RWPE2 (cell line): Measurements from ENCODE around the gene CRTC1.

Experiments used
- ATAC-seq: fragments of 200-7000 bp; cut with Tn5 transposase; 3 replicates; pipeline ENCODE4 v1.9.1; 2021; ENCODE audit warnings: low read depth
- DNase-seq: peaks from one replicate; pipeline ENCODE4 v3.0.0-alpha.2; 2020; ENCODE audit warnings: low spot score
- H3K27ac ChIP-seq: fragments of 450-650 bp; 2 replicates; pipeline ENCODE4 v1.5.1; 2017; ENCODE audit warnings: mild to moderate bottlenecking; ENCODE audit not compliant: poor library complexity, severe bottlenecking
- H3K27me3 ChIP-seq: fragments of 250-450 bp; sonication (Bioruptor Pico); 2 replicates; pipeline ENCODE4 v1.5.1; 2021; ENCODE audit warnings: mild to moderate bottlenecking, moderate library complexity; ENCODE audit not compliant: insufficient read depth, poor library complexity, severe bottlenecking
- H3K36me3 ChIP-seq: fragments of 250-450 bp; sonication (Bioruptor Pico); 2 replicates; pipeline ENCODE4 v1.5.1; 2020; ENCODE audit warnings: low read depth, mild to moderate bottlenecking, moderate library complexity
- H3K4me1 ChIP-seq: fragments of 250-450 bp; sonication (Bioruptor Pico); 2 replicates; pipeline ENCODE4 v1.5.1; 2021; ENCODE audit warnings: mild to moderate bottlenecking, moderate library complexity; ENCODE audit not compliant: insufficient read depth, poor library complexity, severe bottlenecking
- H3K4me3 ChIP-seq: fragments of 250-450 bp; sonication (Bioruptor Pico); 2 replicates; pipeline ENCODE4 v1.5.1; 2021; ENCODE audit warnings: mild to moderate bottlenecking, moderate library complexity; ENCODE audit not compliant: severe bottlenecking
- H3K9me3 ChIP-seq: fragments of 250-450 bp; sonication (Bioruptor Pico); 2 replicates; pipeline ENCODE4 v1.5.1; 2021; ENCODE audit warnings: mild to moderate bottlenecking, moderate library complexity; ENCODE audit not compliant: severe bottlenecking
- TF ChIP-seq, protein P1 (sequence below): fragments of 450-650 bp; IDR thresholded peaks from one replicate; pipeline ENCODE4 v1.5.1; 2017; ENCODE audit warnings: mild to moderate bottlenecking, moderate library complexity; ENCODE audit not compliant: poor library complexity, severe bottlenecking

The CRTC1 gene

GRCh38 chr19:18711893-18712292 is 28.4 kb downstream of the CRTC1 start:
- TF ChIP-seq, protein P1, sequence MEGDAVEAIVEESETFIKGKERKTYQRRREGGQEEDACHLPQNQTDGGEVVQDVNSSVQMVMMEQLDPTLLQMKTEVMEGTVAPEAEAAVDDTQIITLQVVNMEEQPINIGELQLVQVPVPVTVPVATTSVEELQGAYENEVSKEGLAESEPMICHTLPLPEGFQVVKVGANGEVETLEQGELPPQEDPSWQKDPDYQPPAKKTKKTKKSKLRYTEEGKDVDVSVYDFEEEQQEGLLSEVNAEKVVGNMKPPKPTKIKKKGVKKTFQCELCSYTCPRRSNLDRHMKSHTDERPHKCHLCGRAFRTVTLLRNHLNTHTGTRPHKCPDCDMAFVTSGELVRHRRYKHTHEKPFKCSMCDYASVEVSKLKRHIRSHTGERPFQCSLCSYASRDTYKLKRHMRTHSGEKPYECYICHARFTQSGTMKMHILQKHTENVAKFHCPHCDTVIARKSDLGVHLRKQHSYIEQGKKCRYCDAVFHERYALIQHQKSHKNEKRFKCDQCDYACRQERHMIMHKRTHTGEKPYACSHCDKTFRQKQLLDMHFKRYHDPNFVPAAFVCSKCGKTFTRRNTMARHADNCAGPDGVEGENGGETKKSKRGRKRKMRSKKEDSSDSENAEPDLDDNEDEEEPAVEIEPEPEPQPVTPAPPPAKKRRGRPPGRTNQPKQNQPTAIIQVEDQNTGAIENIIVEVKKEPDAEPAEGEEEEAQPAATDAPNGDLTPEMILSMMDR, result no peak
- no peaks in the 10 kb centered on the region for H3K27me3 ChIP-seq
- no peaks in the 10 kb centered on the region for H3K36me3 ChIP-seq
- no peak for ATAC-seq
- no peak overlapping the region for H3K27ac ChIP-seq
- H3K9me3 ChIP-seq, result no peaks in the 10 kb centered on the region
- H3K4me3 ChIP-seq, result no peak overlapping the region
- no peak for DNase-seq
- H3K4me1 ChIP-seq, result no peaks in the 10 kb centered on the region

GRCh38 chr19:18712981-18713380 is 29.5 kb downstream of the CRTC1 start:
- Histone ChIP-seq H3K4me1 (no peaks in the 10 kb centered on the region), H3K9me3 (no peaks in the 10 kb centered on the region), H3K36me3 (no peaks in the 10 kb centered on the region), H3K4me3 (no peak overlapping the region), H3K27me3 (no peaks in the 10 kb centered on the region), H3K27ac (no peak overlapping the region)
- ATAC-seq, result no peak
- no peak for DNase-seq
- TF ChIP-seq, protein P1, result no peak

GRCh38 chr19:18713550-18714117 is 30.2 kb downstream of the CRTC1 start:
- Histone ChIP-seq H3K9me3 (no peaks in the 10 kb centered on the region), H3K4me3 (no peak overlapping the region), H3K27ac (no peak overlapping the region), H3K36me3 (no peaks in the 10 kb centered on the region), H3K27me3 (no peaks in the 10 kb centered on the region), H3K4me1 (no peaks in the 10 kb centered on the region)
- no peak for ATAC-seq
- no peak for DNase-seq
- TF ChIP-seq, protein P1, result no peak

DNA sequence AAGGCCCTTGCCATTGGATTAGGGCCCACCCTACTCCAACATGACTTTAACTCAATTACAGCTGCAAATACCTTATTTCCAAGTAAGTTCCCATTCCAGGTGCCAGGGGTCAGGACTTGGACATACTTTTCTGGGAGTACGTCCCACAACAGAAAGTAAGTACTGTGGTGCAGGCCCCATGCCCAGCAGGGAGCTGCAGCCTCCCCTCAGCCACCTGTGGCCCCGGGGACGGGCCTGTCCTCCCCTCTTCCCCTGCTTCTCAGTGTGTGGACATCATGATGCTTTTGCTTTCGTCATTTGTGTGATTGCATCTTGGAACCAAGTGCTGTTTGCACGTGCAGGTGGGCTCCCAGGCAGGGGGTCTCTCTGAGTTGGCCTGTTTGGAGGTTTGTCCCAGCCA is 31.9 kb downstream of the CRTC1 start:
- no peak for ATAC-seq
- TF ChIP-seq, protein P1, result no peak
- no peak overlapping the region for H3K27ac ChIP-seq

DNA sequence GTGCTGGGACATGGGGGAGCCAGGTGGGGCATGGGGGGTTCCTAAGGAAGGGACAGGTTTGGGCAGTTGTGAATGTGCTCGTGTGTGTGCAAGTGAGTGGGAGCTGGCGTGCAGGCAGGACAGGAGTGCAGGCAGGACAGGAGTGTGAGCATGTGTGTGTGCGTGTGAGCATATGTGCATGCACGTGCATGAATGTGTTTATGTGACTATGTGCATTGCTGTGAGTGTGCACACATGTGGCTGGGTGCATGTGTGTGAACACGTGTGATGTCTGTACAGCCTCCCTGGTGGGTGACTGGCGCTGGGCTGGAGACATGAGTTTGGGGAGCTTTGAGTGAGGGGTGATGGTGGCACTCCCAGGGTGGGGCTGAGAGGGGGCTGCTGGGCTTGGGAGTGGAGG is 33.4 kb downstream of the CRTC1 start:
- Histone ChIP-seq H3K27me3 (no peaks in the 10 kb centered on the region), H3K36me3 (no peaks in the 10 kb centered on the region), H3K4me3 (no peak overlapping the region), H3K4me1 (no peaks in the 10 kb centered on the region), H3K9me3 (no peaks in the 10 kb centered on the region), H3K27ac (no peak overlapping the region)
- ATAC-seq, result no peak
- TF ChIP-seq, protein P1, result no peak
- no peak for DNase-seq

More for the DNA sequence above, 31.9 kb downstream of the CRTC1 start:
- no peaks in the 10 kb centered on the region for H3K4me1 ChIP-seq
- H3K36me3 ChIP-seq, result no peaks in the 10 kb centered on the region
- DNase-seq, result no peak
- H3K4me3 ChIP-seq, result no peak overlapping the region
- H3K9me3 ChIP-seq, result no peaks in the 10 kb centered on the region
- no peaks in the 10 kb centered on the region for H3K27me3 ChIP-seq
